Activated CD8-positive, alpha-beta T cell treated with anti-CD3 and anti-CD28 coated beads for 36 hours (primary cell): ENCODE measurements around the gene IGFALS. TPM values are rescaled to one million over a fixed set of nuclear protein-coding genes. Genes with fewer than 3 reads are reported as not detected.

Source experiments
- ATAC-seq: fragments of 200-7000 bp; cut with Tn5 transposase; one replicate; pipeline ENCODE4 v1.10.0; 2021; ENCODE audit warnings: mild to moderate bottlenecking, moderate library complexity
- CTCF ChIA-PET: fragments of 350-600 bp; sonication (Branson Sonifier 250); formaldehyde crosslinking; loops from one replicate; lab custom pipeline; 2021; ENCODE audit warnings: antibody characterized with exemption; lab: Charles Lee
- POLR2A ChIA-PET: fragments of 350-600 bp; sonication (Branson Sonifier 250); formaldehyde crosslinking; loops from one replicate; lab custom pipeline; 2021; ENCODE audit warnings: antibody characterized with exemption; lab: Charles Lee
- DNase-seq: peaks from one replicate; pipeline ENCODE4 v3.0.0-alpha.2; 2020
- H3K27ac Mint-ChIP-seq: one replicate; pipeline ENCODE4 v1.8.0; 2021; ENCODE audit warnings: mild to moderate bottlenecking, mixed read lengths
- H3K27me3 Mint-ChIP-seq: one replicate; pipeline ENCODE4 v1.8.0; 2021; ENCODE audit warnings: mixed read lengths
- H3K36me3 Mint-ChIP-seq: one replicate; pipeline ENCODE4 v1.8.0; 2021; ENCODE audit warnings: low read depth, mixed read lengths
- H3K4me1 Mint-ChIP-seq: one replicate; pipeline ENCODE4 v1.8.0; 2021; ENCODE audit warnings: low read depth, mixed read lengths
- H3K4me3 Mint-ChIP-seq: one replicate; pipeline ENCODE4 v1.8.0; 2021; ENCODE audit warnings: mild to moderate bottlenecking, moderate library complexity, mixed read lengths
- H3K9me3 Mint-ChIP-seq: one replicate; pipeline ENCODE4 v1.8.0; 2021; ENCODE audit warnings: mixed read lengths
- CTCF ChIP-seq: fragments of 200-600 bp; IDR thresholded peaks from one replicate; pipeline ENCODE4 v1.8.0; 2022; ENCODE audit warnings: antibody characterized with exemption, mild to moderate bottlenecking
- intact Hi-C: fragments of 100-400 bp; cut with micrococcal nuclease; formaldehyde crosslinking; loops from one replicate; pipeline ENCODE4 v1.10.0; 2022
- total RNA-seq, 2 experiments: library from RNA; stranded (reverse); gene quantifications; one replicate each; pipeline ENCODE4 v1.2.3, GENCODE V29; 2021

Gene IGFALS
- total RNA-seq, 2 experiments from 2014 or later: not detected

GRCh38 chr16:1821861-1822611 is 28.5 kb upstream of the IGFALS start:
- Mint-ChIP-seq H3K4me1 (peaks cover 15% of the 10 kb centered on the region), H3K27ac (no peak overlapping the region), H3K4me3 (no peak overlapping the region), H3K36me3 (peaks cover 4% of the 10 kb centered on the region), H3K27me3 (no peaks in the 10 kb centered on the region), H3K9me3 (no peaks in the 10 kb centered on the region)
- ChIA-PET POLR2A (no interaction called here), CTCF (no interaction called here)
- no peak for ATAC-seq
- no peak for TF ChIP-seq CTCF
- no peak for DNase-seq
- intact Hi-C loops: no loop called here

- Mint-ChIP-seq H3K27me3 (no peaks in the 10 kb centered on the region), H3K9me3 (no peaks in the 10 kb centered on the region), H3K27ac (no peak overlapping the region), H3K4me1 (peaks cover 15% of the 10 kb centered on the region), H3K36me3 (peaks cover 4% of the 10 kb centered on the region), H3K4me3 (no peak overlapping the region)
- TF ChIP-seq CTCF: no peak
- POLR2A ChIA-PET: no interaction called here
- DNase-seq (no peak), ATAC-seq (no peak)
- CTCF ChIA-PET: no interaction called here
- intact Hi-C loops: no loop called here
Observed at GRCh38 chr16:1820946-1821290, 27.4 kb upstream of the IGFALS start.

- Mint-ChIP-seq H3K4me1 (peaks cover 10% of the 10 kb centered on the region), H3K27me3 (no peaks in the 10 kb centered on the region), H3K4me3 (no peak overlapping the region), H3K9me3 (no peaks in the 10 kb centered on the region), H3K36me3 (peaks cover 6% of the 10 kb centered on the region), H3K27ac (no peak overlapping the region)
- ChIA-PET POLR2A (no interaction called here), CTCF (no interaction called here)
- DNase-seq (no peak), ATAC-seq (no peak)
- no peak for TF ChIP-seq CTCF
- intact Hi-C loops: no loop called here
Observed at GRCh38 chr16:1820096-1820945, 26.8 kb upstream of the IGFALS start.

GRCh38 chr16:1819611-1820010 is 26.1 kb upstream of the IGFALS start:
- ChIA-PET POLR2A (no interaction called here), CTCF (no interaction called here)
- no peak for TF ChIP-seq CTCF
- intact Hi-C loops: no loop called here
- Mint-ChIP-seq H3K4me1 (peaks cover 7% of the 10 kb centered on the region), H3K27me3 (no peaks in the 10 kb centered on the region), H3K4me3 (no peak overlapping the region), H3K36me3 (peaks cover 12% of the 10 kb centered on the region), H3K9me3 (no peaks in the 10 kb centered on the region), H3K27ac (no peak overlapping the region)
- ATAC-seq (no peak), DNase-seq (no peak)
